Nephron (organoid): Measurements from ENCODE around the gene C3orf70.

Experiments
- H3K27ac Mint-ChIP-seq, 3 experiments: 2 replicates each; pipeline ENCODE4 v1.8.0; 2020; ENCODE audit warnings: mixed read lengths in 3 of 3, mild to moderate bottlenecking in 2 of 3, moderate library complexity in 1 of 3
- H3K27me3 Mint-ChIP-seq: 2 replicates; pipeline ENCODE4 v1.8.0; 2021; ENCODE audit warnings: low read depth, mild to moderate bottlenecking, moderate library complexity, mixed read lengths
- H3K36me3 Mint-ChIP-seq: 2 replicates; pipeline ENCODE4 v1.8.0; 2020; ENCODE audit warnings: low read depth, mixed read lengths
- H3K4me1 Mint-ChIP-seq: 2 replicates; pipeline ENCODE4 v1.8.0; 2020; ENCODE audit warnings: mixed read lengths
- H3K4me3 Mint-ChIP-seq, 3 experiments: 2 replicates each; pipeline ENCODE4 v1.8.0; 2020; ENCODE audit warnings: mild to moderate bottlenecking in 3 of 3, mixed read lengths in 3 of 3, moderate library complexity in 2 of 3
- H3K9me3 Mint-ChIP-seq: 2 replicates; pipeline ENCODE4 v1.8.0; 2020; ENCODE audit warnings: mixed read lengths
- CTCF ChIP-seq, 3 experiments: fragments of 200-600 bp; sonication (generic); IDR thresholded peaks; one replicate each; pipeline ENCODE4 v1.5.0; 2021; ENCODE audit warnings: antibody characterized with exemption in 3 of 3; ENCODE audit not compliant: unreplicated experiment in 3 of 3

The C3orf70 gene

DNA sequence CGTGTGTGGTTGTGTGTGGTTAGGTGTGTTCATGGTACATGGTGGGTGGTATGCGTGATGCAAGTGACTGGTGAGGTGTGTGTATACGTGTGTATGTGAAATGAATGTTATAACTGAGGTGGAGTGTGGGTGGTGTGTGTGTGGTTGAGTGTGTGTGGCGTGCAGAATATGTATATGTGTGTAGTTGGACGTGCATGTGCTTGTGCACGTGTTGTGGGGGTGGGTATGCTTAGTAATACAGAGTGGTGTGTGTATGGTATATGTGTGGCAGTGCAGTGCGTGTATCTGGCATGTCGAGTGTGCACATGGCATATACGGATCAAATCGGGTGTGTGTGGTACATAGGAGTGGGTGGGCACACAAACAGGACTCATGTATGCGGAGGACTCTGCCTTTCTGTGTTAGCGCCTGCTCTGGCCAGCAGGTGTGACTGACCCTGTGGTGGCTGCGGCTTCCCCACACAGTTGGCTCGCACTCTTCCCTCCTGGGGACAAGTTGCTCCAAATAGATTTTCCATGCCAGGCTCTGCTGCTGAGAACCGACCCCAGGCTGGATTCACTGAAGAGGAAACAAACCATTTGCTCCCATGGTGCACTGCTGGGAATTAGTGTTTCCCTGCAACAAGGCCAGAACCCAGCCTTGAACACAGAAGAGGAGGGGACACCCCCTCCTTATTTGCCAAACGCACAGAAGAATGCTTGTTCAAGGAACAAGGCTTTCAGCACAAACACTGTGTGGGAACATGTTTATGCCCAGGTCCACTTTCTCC is 1.2 kb upstream of the C3orf70 start:
- Mint-ChIP-seq H3K27me3 (peaks cover 12% of the 10 kb centered on the region), H3K4me3 (no peak overlapping the region), H3K36me3 (no peaks in the 10 kb centered on the region), H3K27ac (no peak overlapping the region), H3K9me3 (no peaks in the 10 kb centered on the region), H3K4me1 (peaks cover 20% of the 10 kb centered on the region)
- TF ChIP-seq CTCF (IDR thresholded peaks at IDR 0.05; ENCODE audit: unreplicated experiment in 3 of 3), result no peak

DNA sequence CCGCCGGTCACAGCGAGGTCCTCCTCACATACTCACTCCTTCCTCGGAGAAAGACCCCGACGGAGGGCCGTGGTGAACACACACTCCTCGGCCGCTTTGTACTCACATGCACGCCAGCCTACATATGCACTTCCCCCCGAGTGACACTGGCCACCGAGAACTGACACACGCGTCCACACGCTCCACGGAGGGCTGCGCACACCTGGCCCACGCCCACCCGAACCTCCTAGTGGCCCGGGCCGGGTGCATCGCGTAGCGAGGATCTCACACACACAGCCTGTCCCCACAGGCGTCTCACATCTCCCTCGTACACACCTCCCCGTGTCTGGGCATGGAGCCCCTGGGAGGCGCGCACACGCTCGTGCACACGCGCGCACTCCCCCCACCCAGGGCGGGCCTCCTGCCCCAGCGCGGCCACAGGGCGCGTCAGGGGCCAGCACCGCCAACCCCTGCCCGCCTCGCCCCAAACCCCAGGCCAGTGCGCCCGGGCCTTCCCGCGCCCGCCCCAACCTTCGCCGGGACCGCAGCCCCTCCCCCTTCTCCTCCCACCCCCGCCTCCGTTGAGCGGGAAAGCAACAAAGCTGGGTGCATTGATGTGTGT is 411 bp upstream of the C3orf70 start:
- Mint-ChIP-seq H3K36me3 (no peaks in the 10 kb centered on the region), H3K4me3 (peak overlapping the region; percentile 92 to 94 (median 94)), H3K9me3 (no peaks in the 10 kb centered on the region), H3K4me1 (peaks cover 20% of the 10 kb centered on the region), H3K27me3 (peaks cover 8% of the 10 kb centered on the region), H3K27ac (peak overlapping the region in 2 of 3 experiments; percentile 80 to 88)
- TF ChIP-seq CTCF (IDR thresholded peaks at IDR 0.05; ENCODE audit: unreplicated experiment in 3 of 3), result no peak

GRCh38 chr3:185151964-185152409 is 873 bp downstream of the C3orf70 start:
- Mint-ChIP-seq H3K27me3 (peaks cover 8% of the 10 kb centered on the region), H3K27ac (peak overlapping the region in 1 of 3 experiments; percentile 68), H3K4me3 (peak overlapping the region; percentile 87 to 96 (median 93)), H3K9me3 (no peaks in the 10 kb centered on the region), H3K4me1 (peaks cover 20% of the 10 kb centered on the region), H3K36me3 (no peaks in the 10 kb centered on the region)
- no peak for TF ChIP-seq CTCF (IDR thresholded peaks at IDR 0.05; ENCODE audit: unreplicated experiment in 3 of 3)

DNA sequence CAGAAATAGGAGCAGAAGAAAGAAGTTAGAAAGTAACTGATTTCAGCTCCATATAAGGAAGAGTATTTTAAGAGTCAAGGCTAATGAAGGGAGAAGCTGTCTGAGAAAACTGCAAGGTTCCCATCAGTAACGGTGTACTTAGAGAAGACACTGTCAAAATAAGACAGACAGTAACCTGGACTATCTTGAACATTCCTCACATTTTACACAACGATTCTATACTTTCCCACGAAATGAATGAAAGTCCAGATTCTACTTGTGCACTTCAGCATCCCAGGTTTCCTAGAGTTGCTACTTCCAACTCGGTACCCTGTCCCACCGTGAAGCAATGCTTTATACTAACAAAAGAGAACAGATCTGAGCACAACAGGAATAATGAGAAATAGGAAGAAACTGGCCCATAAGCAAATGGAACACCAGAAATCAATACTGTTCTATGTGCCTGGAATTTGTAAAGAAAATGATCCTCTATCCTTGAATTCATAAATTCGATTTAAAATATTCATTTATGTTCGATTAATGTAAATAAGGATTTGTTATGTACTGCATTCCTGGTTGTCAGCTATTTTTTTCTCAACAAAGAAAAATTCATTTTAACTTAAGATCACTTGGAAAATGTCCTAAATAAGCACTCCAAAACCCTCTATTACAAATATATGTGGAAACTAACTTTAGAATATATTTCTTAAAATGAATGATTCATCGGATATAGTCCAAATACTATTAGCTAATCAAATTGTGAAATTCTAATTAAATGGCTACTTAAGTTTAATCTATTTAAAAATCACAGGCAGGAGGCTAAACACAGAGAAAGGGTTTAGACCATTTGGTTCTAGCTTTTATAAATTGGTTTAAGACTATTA is 1.5 kb downstream of the C3orf70 start:
- Mint-ChIP-seq H3K4me1 (peaks cover 20% of the 10 kb centered on the region), H3K27me3 (peaks cover 8% of the 10 kb centered on the region), H3K36me3 (no peaks in the 10 kb centered on the region), H3K9me3 (no peaks in the 10 kb centered on the region), H3K4me3 (peak overlapping the region; percentile 87 to 96 (median 93)), H3K27ac (peak overlapping the region in 2 of 3 experiments; percentile 17 to 68)
- TF ChIP-seq CTCF (IDR thresholded peaks at IDR 0.05; ENCODE audit: unreplicated experiment in 3 of 3), result no peak

DNA sequence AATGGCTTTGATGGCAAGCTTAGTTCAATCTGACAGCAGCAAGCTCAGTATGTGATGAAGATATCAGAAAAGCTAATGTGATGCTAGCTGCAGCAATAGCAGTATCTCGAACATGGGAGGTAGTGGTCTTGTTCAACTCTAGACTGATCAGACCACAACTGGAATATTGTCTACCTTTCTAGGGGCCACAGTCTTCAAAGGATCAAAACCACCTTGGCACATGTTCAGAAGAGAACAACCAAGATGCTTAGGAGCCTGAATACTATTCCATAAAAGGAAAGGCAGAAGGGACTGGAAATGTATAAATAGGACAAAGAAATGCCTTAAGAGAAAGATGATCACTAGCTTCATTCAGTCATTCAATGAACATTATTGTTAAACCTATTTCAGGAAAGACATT is 2.3 kb downstream of the C3orf70 start:
- H3K36me3 Mint-ChIP-seq, result no peaks in the 10 kb centered on the region
- peaks cover 20% of the 10 kb centered on the region for H3K4me1 Mint-ChIP-seq
- peak overlapping the region in 2 of 3 experiments; percentile 17 to 63 for H3K27ac Mint-ChIP-seq
- no peaks in the 10 kb centered on the region for H3K9me3 Mint-ChIP-seq
- peak overlapping the region; percentile 87 to 96 (median 93) for H3K4me3 Mint-ChIP-seq
- peaks cover 8% of the 10 kb centered on the region for H3K27me3 Mint-ChIP-seq
- TF ChIP-seq CTCF (IDR thresholded peaks at IDR 0.05; ENCODE audit: unreplicated experiment in 3 of 3), result no peak
